Stimulated activated CD4-positive, alpha-beta T cell treated with anti-CD3 and anti-CD28 coated beads, Interleukin-4, amount 100 ng/mL, for 48 hours (primary cell): ENCODE data around the gene ACP7.

Source experiments
- DNase-seq, 2 donors: peaks; one replicate each; pipeline ENCODE4 v3.0.0-alpha.2; 2020; ENCODE audit warnings: low read depth in 2 of 2

Gene ACP7

DNA sequence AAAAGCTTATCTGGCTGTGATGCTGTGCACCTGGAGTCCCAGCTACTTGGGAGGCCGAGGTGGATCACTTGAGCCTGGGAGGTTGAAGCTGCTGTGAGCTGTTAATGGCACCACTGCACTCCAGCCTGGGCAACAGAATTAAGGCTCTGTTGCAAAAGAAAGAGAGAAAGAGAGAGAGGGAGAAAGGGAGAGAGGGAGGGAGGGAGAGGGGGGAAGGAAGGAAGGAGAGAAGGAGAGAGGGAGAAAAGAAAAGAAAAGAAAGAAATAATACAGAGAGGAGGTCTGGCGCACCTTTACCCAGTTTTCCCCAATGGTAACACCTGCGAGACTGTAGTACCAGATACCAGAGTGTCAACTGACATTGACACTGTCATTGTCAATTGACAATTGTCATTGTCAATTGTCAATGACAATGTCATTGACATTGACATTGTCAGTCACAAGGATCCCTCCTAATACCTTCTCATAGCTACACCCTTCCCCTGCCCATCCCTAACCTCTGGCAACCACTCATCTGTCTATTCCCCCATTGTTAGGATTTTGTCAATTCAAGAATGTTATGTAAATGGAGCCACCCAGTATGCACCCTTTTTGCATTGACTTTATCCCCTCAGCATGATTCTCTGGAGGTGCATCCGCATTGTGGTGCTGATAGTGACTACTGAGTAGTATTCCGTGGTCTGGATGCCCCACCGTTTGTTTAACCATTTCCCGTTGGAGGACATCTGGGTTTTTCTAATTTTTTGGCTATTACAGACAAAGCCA is 62.7 kb downstream of the ACP7 start:
- DNase-seq: no peak

DNA sequence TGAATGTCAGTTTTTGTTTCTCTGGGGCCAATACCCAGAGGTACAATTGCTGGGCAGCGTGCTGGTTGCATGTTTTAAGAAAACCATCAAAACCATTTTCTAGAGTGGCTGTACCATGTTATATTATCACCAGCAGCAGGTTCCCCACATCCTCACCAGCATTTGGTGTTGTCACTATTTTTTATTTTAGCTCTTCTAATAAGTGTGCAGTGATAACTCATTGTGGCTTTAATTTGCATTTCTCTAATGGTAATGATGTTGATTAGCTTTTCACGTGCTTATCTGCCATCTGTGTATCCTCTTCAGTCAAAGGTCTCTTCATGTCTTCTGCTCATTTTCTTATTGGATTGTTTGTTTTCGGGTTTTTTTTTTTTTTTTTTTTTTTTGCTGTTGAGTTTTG is 63.3 kb downstream of the ACP7 start:
- no peak for DNase-seq

GRCh38 chr19:39148939-39149529 is 64.9 kb downstream of the ACP7 start:
- no peak for DNase-seq

- DNase-seq: no peak
These were observed 66.1 kb downstream of the ACP7 start for GRCh38 chr19:39150235-39150634.

GRCh38 chr19:39150807-39151600 is 66.8 kb downstream of the ACP7 start:
- no peak for DNase-seq

GRCh38 chr19:39152066-39152465 is 67.9 kb downstream of the ACP7 start:
- no peak for DNase-seq

DNA sequence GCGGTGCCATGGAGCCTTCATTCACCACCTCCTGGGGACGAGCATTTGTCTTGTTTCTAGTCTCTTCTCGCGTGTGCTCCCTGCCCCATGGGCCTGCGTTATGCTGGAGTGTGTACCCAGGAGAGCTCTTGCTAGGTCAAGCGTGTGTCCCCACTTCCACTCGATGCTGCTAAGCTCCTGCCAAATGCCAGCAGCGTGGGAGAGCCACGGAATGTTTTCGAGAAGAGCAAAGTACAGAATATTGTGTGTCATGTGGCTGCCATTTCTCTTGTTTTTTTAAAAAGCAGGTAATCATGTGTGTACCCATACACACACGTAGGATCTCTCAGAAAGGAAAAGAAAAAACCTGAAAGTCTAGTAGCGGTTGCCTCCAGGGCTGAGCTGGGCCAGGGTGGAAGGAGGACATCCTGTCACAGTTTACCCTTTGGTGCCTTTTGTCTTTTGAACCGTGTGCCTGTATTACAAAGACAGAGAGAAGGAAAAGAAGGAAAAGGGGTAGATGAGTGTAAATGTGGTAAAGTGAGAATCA is 70.0 kb downstream of the ACP7 start:
- DNase-seq: no peak

- DNase-seq: no peak
These were observed 70.5 kb downstream of the ACP7 start for GRCh38 chr19:39154629-39155100.

GRCh38 chr19:39155114-39155700 is 71.0 kb downstream of the ACP7 start:
- DNase-seq: no peak

DNA sequence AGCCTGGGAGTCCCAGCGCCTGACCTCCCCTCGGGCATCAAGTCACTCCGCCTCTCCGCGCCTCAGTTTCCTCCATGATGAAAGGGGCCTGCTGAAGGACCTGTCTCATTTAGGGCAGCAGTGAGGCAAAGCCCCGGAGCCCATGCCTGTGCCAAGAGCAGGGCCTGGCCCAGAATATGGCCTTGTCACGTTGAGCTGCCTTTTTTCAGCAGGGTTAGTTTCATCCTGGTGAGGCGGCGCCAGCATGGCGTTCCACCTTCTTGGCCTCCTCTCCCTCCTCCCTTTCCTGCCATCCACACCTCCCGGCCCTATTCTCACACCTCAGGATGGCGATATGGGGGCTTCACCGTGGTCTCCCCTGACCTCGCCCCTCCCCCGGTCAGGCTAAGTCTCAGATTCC is 71.6 kb downstream of the ACP7 start:
- no peak for DNase-seq

DNA sequence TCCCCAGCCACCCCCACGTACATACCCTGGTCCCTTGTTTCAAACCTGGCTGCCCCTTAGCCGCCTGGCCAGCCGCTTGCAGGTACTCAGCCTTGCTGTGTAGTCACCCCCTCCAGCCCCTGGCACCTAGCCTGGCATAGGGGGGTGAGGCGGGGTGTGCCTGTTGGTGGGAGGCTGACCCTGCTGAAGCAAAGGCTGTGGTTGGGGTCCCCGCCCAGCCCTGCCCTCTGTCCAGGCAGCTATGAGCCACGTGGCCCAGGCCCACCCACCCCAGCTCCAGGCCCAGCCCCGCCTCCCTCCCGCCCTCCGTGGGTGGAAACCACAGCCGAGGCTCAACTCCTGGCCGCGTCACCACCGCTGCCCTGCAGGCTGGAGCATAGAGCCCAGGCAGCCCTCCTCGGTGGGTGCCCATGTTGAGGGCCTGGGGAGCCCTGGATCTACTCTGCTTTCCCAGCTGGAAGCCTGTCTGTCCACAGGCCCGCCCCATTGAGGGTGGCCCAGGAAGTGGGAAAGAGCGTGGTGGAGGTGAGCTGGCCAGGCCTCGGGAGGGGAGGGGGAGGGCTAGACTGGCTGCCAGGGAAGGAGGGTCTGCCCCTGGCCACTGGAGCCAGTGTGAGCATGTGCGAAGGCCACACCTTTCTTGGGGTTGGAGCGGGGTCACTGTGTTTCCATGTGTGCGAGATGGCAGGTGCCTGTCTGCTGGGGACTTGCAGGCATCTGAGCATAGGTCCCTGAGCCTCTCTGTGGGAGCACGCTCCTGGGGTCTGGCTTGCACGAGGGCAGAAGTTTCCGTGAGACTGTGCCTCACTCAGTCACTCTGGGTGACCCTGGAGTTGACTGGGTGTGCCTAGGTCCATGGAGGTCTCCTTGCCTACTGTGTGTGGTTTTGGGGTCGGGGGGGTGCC is 72.4 kb downstream of the ACP7 start:
- DNase-seq: no peak

- DNase-seq: no peak
These were observed 73.3 kb downstream of the ACP7 start for GRCh38 chr19:39157275-39157996.

- no peak for DNase-seq
These were observed 73.8 kb downstream of the ACP7 start for GRCh38 chr19:39157997-39158389.

DNA sequence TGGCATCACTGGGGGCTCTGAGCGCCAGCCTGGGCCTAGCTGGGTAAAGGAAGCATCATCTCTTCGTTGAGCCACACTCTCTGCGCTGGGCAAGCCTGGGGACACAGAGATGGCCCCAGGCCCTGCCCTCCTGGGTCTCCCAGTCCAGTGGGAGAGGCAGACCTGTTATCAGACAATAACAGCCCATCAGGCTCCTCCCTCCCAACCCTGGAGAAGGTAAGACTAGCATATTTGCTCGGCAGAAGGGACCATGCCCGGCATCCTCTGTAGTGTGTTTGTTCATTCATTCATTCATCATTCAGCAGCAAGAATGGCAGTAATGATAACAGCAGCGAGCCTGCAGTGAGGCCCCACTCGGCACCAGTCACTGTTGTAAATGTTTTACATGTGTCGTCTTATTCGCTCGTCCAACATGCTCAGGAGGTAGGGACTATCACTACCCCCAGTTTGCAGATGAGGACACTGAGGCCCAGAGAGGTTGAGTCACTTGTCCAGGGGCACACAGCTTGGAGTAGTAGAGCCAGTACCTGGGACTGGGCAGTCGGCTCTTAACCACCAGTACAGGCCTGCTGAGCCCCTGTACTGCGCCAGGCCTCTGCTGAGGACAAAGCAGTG is 74.6 kb downstream of the ACP7 start:
- no peak for DNase-seq

GRCh38 chr19:39160523-39160861 is 76.3 kb downstream of the ACP7 start:
- no peak for DNase-seq
